SK-N-SH treated with all-trans-retinoic acid at 6 μM for 48 hours (cell line): ENCODE data around the gene TMPRSS11D.

Experiments used
- CREB5 ChIP-seq: fragments of 250-450 bp; sonication (Bioruptor Pico); IDR thresholded peaks from 2 replicates; pipeline ENCODE4 v1.5.1; 2020; ENCODE audit warnings: low read depth, mild to moderate bottlenecking, moderate library complexity
- PATZ1 ChIP-seq: fragments of 250-450 bp; sonication (Bioruptor Pico); IDR thresholded peaks from 2 replicates; pipeline ENCODE4 v1.8.0; 2020; ENCODE audit warnings: mild to moderate bottlenecking, moderate library complexity, borderline replicate concordance
- RARB ChIP-seq: fragments of 250-450 bp; sonication (Bioruptor Pico); IDR thresholded peaks from 2 replicates; pipeline ENCODE4 v1.8.0; 2021; ENCODE audit warnings: mild to moderate bottlenecking, moderate library complexity
- SNAI2 ChIP-seq: fragments of 250-450 bp; sonication (Bioruptor Pico); IDR thresholded peaks from 2 replicates; pipeline ENCODE4 v1.5.0; 2020; ENCODE audit warnings: mild to moderate bottlenecking, moderate library complexity
- TOX ChIP-seq: fragments of 250-450 bp; sonication (Bioruptor Pico); IDR thresholded peaks from 2 replicates; pipeline ENCODE4 v1.8.0; 2021; ENCODE audit warnings: mild to moderate bottlenecking, moderate library complexity, borderline replicate concordance
- ZNF70 ChIP-seq: fragments of 450-650 bp; formaldehyde crosslinking; IDR thresholded peaks from 2 replicates; pipeline ENCODE4 v1.5.0; 2020; ENCODE audit warnings: mild to moderate bottlenecking, moderate library complexity

- no peak for TF ChIP-seq SNAI2
- no peak for TF ChIP-seq ZNF70
- no peak for TF ChIP-seq TOX
- no peak for TF ChIP-seq CREB5 (CRISPR knock-in tag)
- no peak for TF ChIP-seq PATZ1 (CRISPR knock-in tag)
- TF ChIP-seq RARB (CRISPR knock-in tag) = no peak
Observed at GRCh38 chr4:67873116-67873515, 10.7 kb downstream of the TMPRSS11D start.
